ENCODE data around the gene ABHD17A. TPM values are rescaled to one million over a fixed set of nuclear protein-coding genes. Genes with fewer than 3 reads are reported as not detected.
A peak's percentile ranks its signal among the peaks of the same experiment; 100 is the strongest.

ABHD17A gene
- total RNA-seq, 1 experiment from 2014 or later, result 60.7 TPM

DNA sequence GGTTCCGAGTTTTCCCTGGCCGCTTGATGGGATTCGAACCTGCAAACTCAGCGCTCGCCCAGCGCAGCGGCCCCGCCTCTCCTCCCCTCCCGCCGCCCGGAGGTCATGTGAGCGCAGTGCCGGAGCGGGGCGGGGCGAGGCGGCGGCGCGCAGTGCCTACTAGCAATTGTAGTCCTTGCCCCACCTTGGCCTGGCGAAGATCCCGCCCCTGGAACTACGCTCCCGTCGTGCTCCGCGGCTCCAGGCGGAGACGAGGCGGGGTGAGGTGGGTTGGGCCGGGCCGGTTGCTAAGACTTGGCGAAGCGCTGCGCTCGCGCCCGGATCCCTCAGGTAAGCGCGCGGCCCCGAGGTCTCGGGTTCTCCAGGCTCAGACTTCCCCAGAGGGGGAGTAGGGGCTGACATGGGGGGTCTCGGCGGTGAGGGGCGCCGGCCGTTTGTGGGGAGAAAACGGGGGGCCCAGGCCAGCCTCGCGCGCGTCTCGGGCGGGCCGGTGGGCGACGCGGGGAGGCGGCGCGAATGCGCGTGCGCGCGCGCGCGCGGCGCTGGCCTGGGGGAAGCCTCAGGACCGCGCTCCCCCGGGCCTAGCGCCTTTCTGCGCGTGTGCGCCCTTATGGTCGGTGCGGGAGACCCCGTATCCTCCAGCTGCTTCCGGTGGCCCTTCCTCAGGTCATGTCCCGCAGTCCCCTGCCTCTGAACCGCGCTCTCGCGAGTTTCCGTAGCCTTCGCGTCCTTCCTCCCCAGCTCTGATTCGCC, 20.0 kb upstream of the ABHD17A start, which contains the start of the genes ADAT3 and SCAMP4 (continued):
- TF ChIP-seq USF1 (CRISPR knock-in tag; IDR thresholded peaks at IDR 0.05) (peak; percentile 97), ELF4 (CRISPR knock-in tag; IDR thresholded peaks at IDR 0.05; ENCODE audit: low read depth) (no peak), ZNF671 (CRISPR knock-in tag; IDR thresholded peaks at IDR 0.05) (no peak), GRHL2 (CRISPR knock-in tag; IDR thresholded peaks at IDR 0.05; ENCODE audit: insufficient replicate concordance, severe bottlenecking) (no peak), SP1 (CRISPR knock-in tag; conservative IDR thresholded peaks at IDR 0.05) (peak; percentile 99), NR3C1 (CRISPR knock-in tag; conservative IDR thresholded peaks at IDR 0.05; ENCODE audit: low read depth) (no peak), TCF7 (CRISPR knock-in tag; IDR thresholded peaks at IDR 0.05; ENCODE audit: low read depth) (0 out of 2 replicates have a peak, but pooled peaks have one; percentile 35), HMGA2 (CRISPR knock-in tag; IDR thresholded peaks at IDR 0.05) (no peak), JUN (CRISPR knock-in tag; IDR thresholded peaks at IDR 0.05) (no peak)
- TF ChIP-seq, protein P1, sequence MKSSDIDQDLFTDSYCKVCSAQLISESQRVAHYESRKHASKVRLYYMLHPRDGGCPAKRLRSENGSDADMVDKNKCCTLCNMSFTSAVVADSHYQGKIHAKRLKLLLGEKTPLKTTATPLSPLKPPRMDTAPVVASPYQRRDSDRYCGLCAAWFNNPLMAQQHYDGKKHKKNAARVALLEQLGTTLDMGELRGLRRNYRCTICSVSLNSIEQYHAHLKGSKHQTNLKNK (CRISPR knock-in tag; IDR thresholded peaks at IDR 0.05), result no peak
- TF ChIP-seq, protein P2, sequence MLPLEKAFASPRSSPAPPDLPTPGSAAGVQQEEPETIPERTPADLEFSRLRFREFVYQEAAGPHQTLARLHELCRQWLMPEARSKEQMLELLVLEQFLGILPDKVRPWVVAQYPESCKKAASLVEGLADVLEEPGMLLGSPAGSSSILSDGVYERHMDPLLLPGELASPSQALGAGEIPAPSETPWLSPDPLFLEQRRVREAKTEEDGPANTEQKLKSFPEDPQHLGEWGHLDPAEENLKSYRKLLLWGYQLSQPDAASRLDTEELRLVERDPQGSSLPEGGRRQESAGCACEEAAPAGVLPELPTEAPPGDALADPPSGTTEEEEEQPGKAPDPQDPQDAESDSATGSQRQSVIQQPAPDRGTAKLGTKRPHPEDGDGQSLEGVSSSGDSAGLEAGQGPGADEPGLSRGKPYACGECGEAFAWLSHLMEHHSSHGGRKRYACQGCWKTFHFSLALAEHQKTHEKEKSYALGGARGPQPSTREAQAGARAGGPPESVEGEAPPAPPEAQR (CRISPR knock-in tag; IDR thresholded peaks at IDR 0.05), result no peak
- TF ChIP-seq, protein P3, sequence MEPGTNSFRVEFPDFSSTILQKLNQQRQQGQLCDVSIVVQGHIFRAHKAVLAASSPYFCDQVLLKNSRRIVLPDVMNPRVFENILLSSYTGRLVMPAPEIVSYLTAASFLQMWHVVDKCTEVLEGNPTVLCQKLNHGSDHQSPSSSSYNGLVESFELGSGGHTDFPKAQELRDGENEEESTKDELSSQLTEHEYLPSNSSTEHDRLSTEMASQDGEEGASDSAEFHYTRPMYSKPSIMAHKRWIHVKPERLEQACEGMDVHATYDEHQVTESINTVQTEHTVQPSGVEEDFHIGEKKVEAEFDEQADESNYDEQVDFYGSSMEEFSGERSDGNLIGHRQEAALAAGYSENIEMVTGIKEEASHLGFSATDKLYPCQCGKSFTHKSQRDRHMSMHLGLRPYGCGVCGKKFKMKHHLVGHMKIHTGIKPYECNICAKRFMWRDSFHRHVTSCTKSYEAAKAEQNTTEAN (CRISPR knock-in tag; IDR thresholded peaks at IDR 0.05), result no peak
- TF ChIP-seq, protein P4, sequence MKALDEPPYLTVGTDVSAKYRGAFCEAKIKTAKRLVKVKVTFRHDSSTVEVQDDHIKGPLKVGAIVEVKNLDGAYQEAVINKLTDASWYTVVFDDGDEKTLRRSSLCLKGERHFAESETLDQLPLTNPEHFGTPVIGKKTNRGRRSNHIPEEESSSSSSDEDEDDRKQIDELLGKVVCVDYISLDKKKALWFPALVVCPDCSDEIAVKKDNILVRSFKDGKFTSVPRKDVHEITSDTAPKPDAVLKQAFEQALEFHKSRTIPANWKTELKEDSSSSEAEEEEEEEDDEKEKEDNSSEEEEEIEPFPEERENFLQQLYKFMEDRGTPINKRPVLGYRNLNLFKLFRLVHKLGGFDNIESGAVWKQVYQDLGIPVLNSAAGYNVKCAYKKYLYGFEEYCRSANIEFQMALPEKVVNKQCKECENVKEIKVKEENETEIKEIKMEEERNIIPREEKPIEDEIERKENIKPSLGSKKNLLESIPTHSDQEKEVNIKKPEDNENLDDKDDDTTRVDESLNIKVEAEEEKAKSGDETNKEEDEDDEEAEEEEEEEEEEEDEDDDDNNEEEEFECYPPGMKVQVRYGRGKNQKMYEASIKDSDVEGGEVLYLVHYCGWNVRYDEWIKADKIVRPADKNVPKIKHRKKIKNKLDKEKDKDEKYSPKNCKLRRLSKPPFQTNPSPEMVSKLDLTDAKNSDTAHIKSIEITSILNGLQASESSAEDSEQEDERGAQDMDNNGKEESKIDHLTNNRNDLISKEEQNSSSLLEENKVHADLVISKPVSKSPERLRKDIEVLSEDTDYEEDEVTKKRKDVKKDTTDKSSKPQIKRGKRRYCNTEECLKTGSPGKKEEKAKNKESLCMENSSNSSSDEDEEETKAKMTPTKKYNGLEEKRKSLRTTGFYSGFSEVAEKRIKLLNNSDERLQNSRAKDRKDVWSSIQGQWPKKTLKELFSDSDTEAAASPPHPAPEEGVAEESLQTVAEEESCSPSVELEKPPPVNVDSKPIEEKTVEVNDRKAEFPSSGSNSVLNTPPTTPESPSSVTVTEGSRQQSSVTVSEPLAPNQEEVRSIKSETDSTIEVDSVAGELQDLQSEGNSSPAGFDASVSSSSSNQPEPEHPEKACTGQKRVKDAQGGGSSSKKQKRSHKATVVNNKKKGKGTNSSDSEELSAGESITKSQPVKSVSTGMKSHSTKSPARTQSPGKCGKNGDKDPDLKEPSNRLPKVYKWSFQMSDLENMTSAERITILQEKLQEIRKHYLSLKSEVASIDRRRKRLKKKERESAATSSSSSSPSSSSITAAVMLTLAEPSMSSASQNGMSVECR (CRISPR knock-in tag; IDR thresholded peaks at IDR 0.05; ENCODE audit: borderline replicate concordance), result 0 out of 2 replicates have a peak, but pooled peaks have one; percentile 40
- TF ChIP-seq, protein P5, sequence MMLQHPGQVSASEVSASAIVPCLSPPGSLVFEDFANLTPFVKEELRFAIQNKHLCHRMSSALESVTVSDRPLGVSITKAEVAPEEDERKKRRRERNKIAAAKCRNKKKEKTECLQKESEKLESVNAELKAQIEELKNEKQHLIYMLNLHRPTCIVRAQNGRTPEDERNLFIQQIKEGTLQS (CRISPR knock-in tag; conservative IDR thresholded peaks at IDR 0.05), result no peak

DNA sequence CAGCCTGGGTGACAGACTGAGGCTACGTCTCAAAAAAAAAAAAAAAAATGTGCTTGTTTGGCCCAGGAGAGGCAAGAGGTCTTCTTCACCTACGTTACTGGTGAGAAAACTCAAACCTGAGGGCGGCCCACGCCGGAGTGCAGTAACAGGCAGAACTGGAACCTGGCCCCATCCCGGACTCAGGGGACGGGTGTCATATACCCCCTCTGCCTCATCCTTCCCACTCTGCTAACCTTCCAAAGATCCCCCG, 19.5 kb upstream of the ABHD17A start:
- H3K4me3 Mint-ChIP-seq, result peak overlapping the region; percentile 65
- no peaks in the 10 kb centered on the region for H3K9me3 Mint-ChIP-seq
- TF ChIP-seq, protein P6, sequence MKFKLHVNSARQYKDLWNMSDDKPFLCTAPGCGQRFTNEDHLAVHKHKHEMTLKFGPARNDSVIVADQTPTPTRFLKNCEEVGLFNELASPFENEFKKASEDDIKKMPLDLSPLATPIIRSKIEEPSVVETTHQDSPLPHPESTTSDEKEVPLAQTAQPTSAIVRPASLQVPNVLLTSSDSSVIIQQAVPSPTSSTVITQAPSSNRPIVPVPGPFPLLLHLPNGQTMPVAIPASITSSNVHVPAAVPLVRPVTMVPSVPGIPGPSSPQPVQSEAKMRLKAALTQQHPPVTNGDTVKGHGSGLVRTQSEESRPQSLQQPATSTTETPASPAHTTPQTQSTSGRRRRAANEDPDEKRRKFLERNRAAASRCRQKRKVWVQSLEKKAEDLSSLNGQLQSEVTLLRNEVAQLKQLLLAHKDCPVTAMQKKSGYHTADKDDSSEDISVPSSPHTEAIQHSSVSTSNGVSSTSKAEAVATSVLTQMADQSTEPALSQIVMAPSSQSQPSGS (CRISPR knock-in tag; IDR thresholded peaks at IDR 0.05; ENCODE audit: borderline replicate concordance, low read depth), result no peak
- TF ChIP-seq NFE2L1 (CRISPR knock-in tag; IDR thresholded peaks at IDR 0.05), result 0 out of 2 replicates have a peak, but pooled peaks have one; percentile 33
- peaks cover 17% of the 10 kb centered on the region for H3K4me1 Mint-ChIP-seq
- CTCF ChIA-PET, result interaction anchor here (0.5 to 2.2 kb wide), 8 partner anchors 10 to 79 kb away, joined by 3 to 11 read pairs (median 4); no protein-coding TSS in a partner anchor
- ATAC-seq (peak; percentile 4; the same call in 1 of the 2 replicates), DNase-seq (ENCODE audit: low spot score) (no peak)
- POLR2A ChIA-PET, result interaction anchor here (0.7 to 1.4 kb wide), 3 partner anchors 9 to 137 kb away, joined by 3 read pairs; no protein-coding TSS in a partner anchor
- peak overlapping the region; percentile 95 for H3K27ac Mint-ChIP-seq
- H3K36me3 Mint-ChIP-seq, result no peaks in the 10 kb centered on the region
- H3K27me3 Mint-ChIP-seq (ENCODE audit: low read depth), result no peaks in the 10 kb centered on the region
